Fibroblast of skin of back (primary cell): ENCODE measurements around the gene SLC17A9.
A peak's percentile ranks its signal among the peaks of the same experiment; 100 is the strongest.

Source experiments
- DNase-seq: peaks from one replicate; pipeline ENCODE4 v3.0.0-alpha.2; 2013

The SLC17A9 gene

GRCh38 chr20:63005365-63005861 lies 52.9 kb downstream of the SLC17A9 start:
- DNase-seq = no peak

GRCh38 chr20:63005862-63006539 lies 53.5 kb downstream of the SLC17A9 start:
- no peak for DNase-seq

GRCh38 chr20:63006540-63007359 lies 54.2 kb downstream of the SLC17A9 start, which contains the start of gene BHLHE23:
BHLHE23 (minus strand) TSS chr20:63006964; CDS start chr20:63006774, 190 bp downstream.
- no peak for DNase-seq

- DNase-seq = no peak
Measured at GRCh38 chr20:63007360-63007645, 54.8 kb downstream of the SLC17A9 start.

GRCh38 chr20:63007646-63008488 lies 55.4 kb downstream of the SLC17A9 start:
- no peak for DNase-seq

- DNase-seq = no peak
Measured at GRCh38 chr20:63008541-63009044, 56.1 kb downstream of the SLC17A9 start.

GRCh38 chr20:63009045-63009961 lies 56.8 kb downstream of the SLC17A9 start:
- peak; percentile 53 for DNase-seq

GRCh38 chr20:63009988-63010769 lies 57.7 kb downstream of the SLC17A9 start:
- DNase-seq = no peak

GRCh38 chr20:63011798-63012197 lies 59.3 kb downstream of the SLC17A9 start:
- DNase-seq = peak; percentile 16

GRCh38 chr20:63013207-63013606 lies 60.7 kb downstream of the SLC17A9 start:
- DNase-seq = no peak

- no peak for DNase-seq
Measured at GRCh38 chr20:63014287-63014686, 61.8 kb downstream of the SLC17A9 start.

- no peak for DNase-seq
Measured at GRCh38 chr20:63014710-63015109, 62.2 kb downstream of the SLC17A9 start.

GRCh38 chr20:63015147-63015661 lies 62.7 kb downstream of the SLC17A9 start:
- DNase-seq = no peak

GRCh38 chr20:63015662-63016361 lies 63.3 kb downstream of the SLC17A9 start:
- no peak for DNase-seq

- DNase-seq = no peak
Measured at GRCh38 chr20:63016514-63017075, 64.1 kb downstream of the SLC17A9 start.

GRCh38 chr20:63017076-63017825 lies 64.7 kb downstream of the SLC17A9 start:
- DNase-seq = no peak

- DNase-seq = no peak
Measured at GRCh38 chr20:63017826-63018411, 65.4 kb downstream of the SLC17A9 start.
